IMR-90 (cell line): ENCODE measurements around the gene PSEN2. TPM values are rescaled to one million over a fixed set of nuclear protein-coding genes. Genes with fewer than 3 reads are reported as not detected.

ENCODE experiments used
- ATAC-seq: fragments of 200-7000 bp; cut with Tn5 transposase; 2 replicates; pipeline ENCODE4 v1.9.1; 2020; ENCODE audit warnings: low read depth, mild to moderate bottlenecking, moderate library complexity
- BruUV-seq: library from RNA; stranded (reverse); fragments of 400-500 nt; replicated peaks from 2 replicates; lab custom pipeline; 2021; lab: Mats Ljungman, UMichigan
- CTCF ChIA-PET: fragments of 300-600 bp; formaldehyde crosslinking; extraction: SDS; loops from one replicate; lab custom pipeline; 2021; ENCODE audit warnings: antibody characterized with exemption; lab: Yijun Ruan, JAX
- POLR2A ChIA-PET: fragments of 300-600 bp; sonication (Branson Sonifier 250); formaldehyde crosslinking; loops from one replicate; lab custom pipeline; 2022; ENCODE audit warnings: antibody characterized with exemption; ENCODE audit not compliant: unreplicated experiment; lab: Charles Lee
- DNase-seq: peaks from one replicate; pipeline ENCODE4 v3.0.0; 2013
- H2AFZ ChIP-seq: replicated peaks from 2 replicates; pipeline ENCODE3; 2013; ENCODE audit warnings: low read length, mild to moderate bottlenecking; ENCODE audit not compliant: poor library complexity
- H2AK5ac ChIP-seq: 2 replicates; pipeline ENCODE4 v1.6.1; 2013; ENCODE audit warnings: low read depth, low read length, inconsistent platforms
- H2AK9ac ChIP-seq: replicated peaks from 2 replicates; pipeline ENCODE3; 2013; ENCODE audit warnings: mild to moderate bottlenecking, low read depth, low read length, moderate library complexity; ENCODE audit not compliant: poor library complexity
- H2BK120ac ChIP-seq: 2 replicates; pipeline ENCODE4 v1.6.1; 2013; ENCODE audit warnings: low read depth, low read length, inconsistent platforms
- H2BK15ac ChIP-seq: 3 replicates; pipeline ENCODE4 v1.6.1; 2013; ENCODE audit warnings: low read depth, low read length, inconsistent platforms
- H2BK20ac ChIP-seq: 2 replicates; pipeline ENCODE4 v1.6.1; 2013; ENCODE audit warnings: low read depth, mild to moderate bottlenecking, inconsistent platforms, low read length, moderate library complexity
- H2BK5ac ChIP-seq: 2 replicates; pipeline ENCODE4 v1.6.1; 2013; ENCODE audit warnings: mild to moderate bottlenecking, low read depth, low read length, inconsistent platforms; ENCODE audit not compliant: poor library complexity, severe bottlenecking
- H3K14ac ChIP-seq: replicated peaks from 2 replicates; pipeline ENCODE4 v1.6.1; 2013; ENCODE audit warnings: low read depth, low read length, inconsistent platforms
- H3K18ac ChIP-seq: 2 replicates; pipeline ENCODE4 v1.6.1; 2013; ENCODE audit warnings: low read depth, low read length, control low read depth
- H3K23ac ChIP-seq: 2 replicates; pipeline ENCODE4 v1.6.1; 2013; ENCODE audit warnings: low read depth, low read length, inconsistent platforms
- H3K27ac ChIP-seq: 2 replicates; pipeline ENCODE4 v1.5.1; 2013; ENCODE audit warnings: mild to moderate bottlenecking, control low read depth, low read length; ENCODE audit not compliant: insufficient read depth
- H3K27me3 ChIP-seq: 2 replicates; pipeline ENCODE4 v1.6.1; 2013; ENCODE audit warnings: low read length; ENCODE audit not compliant: control insufficient read depth, insufficient read depth
- H3K36me3 ChIP-seq: 2 replicates; pipeline ENCODE4 v1.6.1; 2013; ENCODE audit warnings: low read length, mixed read lengths; ENCODE audit not compliant: control insufficient read depth, insufficient read depth
- H3K4ac ChIP-seq: 2 replicates; pipeline ENCODE4 v1.6.1; 2013; ENCODE audit warnings: low read depth, low read length, inconsistent platforms
- H3K4me1 ChIP-seq: 2 replicates; pipeline ENCODE4 v1.6.1; 2013; ENCODE audit warnings: low read length, mixed read lengths; ENCODE audit not compliant: control insufficient read depth, insufficient read depth
- H3K4me2 ChIP-seq: 2 replicates; pipeline ENCODE4 v1.6.1; 2013; ENCODE audit warnings: low read depth, mild to moderate bottlenecking, control low read depth, low read length, moderate library complexity
- H3K4me3 ChIP-seq: 2 replicates; pipeline ENCODE4 v1.5.1; 2013; ENCODE audit warnings: low read depth, mild to moderate bottlenecking, control low read depth, low read length, moderate library complexity; ENCODE audit not compliant: insufficient read depth
- H3K56ac ChIP-seq: 2 replicates; pipeline ENCODE4 v1.6.1; 2013; ENCODE audit warnings: low read length, inconsistent platforms; ENCODE audit not compliant: insufficient read depth; ENCODE audit errors: extremely low read depth
- H3K79me1 ChIP-seq, 2 experiments: 2 replicates each; pipeline ENCODE4 v1.6.1; 2013; ENCODE audit warnings: low read length in 2 of 2, inconsistent platforms in 1 of 2, low read depth in 1 of 2
- H3K9ac ChIP-seq: 2 replicates; pipeline ENCODE4 v1.6.1; 2013; ENCODE audit warnings: low read depth, low read length, control low read depth
- H3K9me1 ChIP-seq: 2 replicates; pipeline ENCODE4 v1.6.1; 2013; ENCODE audit warnings: low read length, inconsistent platforms; ENCODE audit not compliant: insufficient read depth
- H3K9me3 ChIP-seq: 2 replicates; pipeline ENCODE4 v1.6.1; 2013; ENCODE audit warnings: low read length; ENCODE audit not compliant: control insufficient read depth, insufficient read depth
- H4K20me1 ChIP-seq: 2 replicates; pipeline ENCODE4 v1.6.1; 2013; ENCODE audit warnings: low read length, inconsistent platforms; ENCODE audit not compliant: insufficient read depth
- H4K5ac ChIP-seq: 2 replicates; pipeline ENCODE4 v1.6.1; 2013; ENCODE audit warnings: mild to moderate bottlenecking, low read depth, low read length, control low read depth
- H4K8ac ChIP-seq, 2 experiments: 2 replicates each; pipeline ENCODE4 v1.6.1; 2013; ENCODE audit warnings: low read depth in 2 of 2, low read length in 2 of 2, control low read depth in 1 of 2, inconsistent platforms in 1 of 2
- H4K91ac ChIP-seq: 2 replicates; pipeline ENCODE4 v1.6.1; 2013; ENCODE audit warnings: low read depth, low read length, inconsistent platforms; ENCODE audit not compliant: insufficient read depth
- BHLHE40 ChIP-seq: fragments of 150-350 bp; IDR thresholded peaks from 2 replicates; pipeline ENCODE4 v1.6.1; 2016; ENCODE audit warnings: mild to moderate bottlenecking, low read depth, low read length
- CHD1 ChIP-seq: IDR thresholded peaks from 2 replicates; pipeline ENCODE4 v1.6.1; 2012; ENCODE audit warnings: low read depth, low read length, improper control_type of control experiment
- ELK1 ChIP-seq: fragments of 150-350 bp; IDR thresholded peaks from 2 replicates; pipeline ENCODE4 v1.6.1; 2016; ENCODE audit warnings: low read depth, mild to moderate bottlenecking, low read length, moderate library complexity, borderline replicate concordance
- MAFK ChIP-seq: IDR thresholded peaks from 2 replicates; pipeline ENCODE4 v1.6.1; 2012; ENCODE audit warnings: low read depth, low read length, improper control_type of control experiment
- MXI1 ChIP-seq: IDR thresholded peaks from 2 replicates; pipeline ENCODE4 v1.6.1; 2012; ENCODE audit warnings: low read depth, mild to moderate bottlenecking, low read length, moderate library complexity, borderline replicate concordance
- NFE2L2 ChIP-seq: fragments of 150-350 bp; IDR thresholded peaks from 2 replicates; pipeline ENCODE4 v1.6.1; 2016; ENCODE audit warnings: low read depth, mild to moderate bottlenecking, low read length
- RCOR1 ChIP-seq: IDR thresholded peaks from 2 replicates; pipeline ENCODE4 v1.6.1; 2012; ENCODE audit warnings: mild to moderate bottlenecking, low read length, improper control_type of control experiment; ENCODE audit not compliant: insufficient replicate concordance
- RFX5 ChIP-seq: IDR thresholded peaks from 2 replicates; pipeline ENCODE4 v1.8.0; 2012; ENCODE audit warnings: low read depth, mild to moderate bottlenecking, low read length, moderate library complexity
- WGBS, 2 experiments: methylation state at CpG; one replicate each; pipeline versions ENCODE4 v1.1.5 to v1.1.7; 2013; ENCODE audit warnings: missing lambda C conversion rate in 2 of 2; ENCODE audit not compliant: insufficient read length in 1 of 2; ENCODE audit errors: extremely low coverage in 2 of 2; 5-methylcytosine and 5-hydroxymethylcytosine counted together
- dilution Hi-C: fragments of 300-500 bp; cut with HindIII; formaldehyde crosslinking; loops from one replicate; pipeline ENCODE4 v1.14.3; 2018; ENCODE audit warnings: low sequenced_read_pairs; ENCODE audit not compliant: unreplicated experiment
- in situ Hi-C: fragments of 300-500 bp; cut with MboI; formaldehyde crosslinking; loops from 3 replicates; pipeline ENCODE4 v1.14.3; 2019; ENCODE audit warnings: low sequenced_read_pairs, inconsistent platforms, mixed read lengths
- intact Hi-C: fragments of 100-400 bp; cut with micrococcal nuclease; formaldehyde crosslinking; loops from 2 replicates; pipeline ENCODE4 v1.10.0; 2022
- polyA plus RNA-seq, 3 experiments: library from polyadenylated mRNA; depleted of rRNA; stranded (reverse); fragments of >200 nt; gene quantifications; 2 replicates each; pipeline ENCODE4 v1.2.3, GENCODE V29; 2012; ENCODE audit warnings: low replicate concordance in 1 of 3
- total RNA-seq: library from RNA; depleted of rRNA; stranded (reverse); fragments of >200 nt; gene quantifications from 2 replicates; pipeline ENCODE4 v1.2.3, GENCODE V29; 2012
- TF ChIP-seq, protein P1 (sequence below): conservative IDR thresholded peaks from 2 replicates; pipeline ENCODE4 v1.5.1; 2012; ENCODE audit warnings: mild to moderate bottlenecking, low read depth, low read length, improper control_type of control experiment

PSEN2 gene
- total and polyA plus RNA-seq, 2 of the 4 experiments (the other 2 are of a cell fraction), result 15.0 to 24.4 TPM

DNA sequence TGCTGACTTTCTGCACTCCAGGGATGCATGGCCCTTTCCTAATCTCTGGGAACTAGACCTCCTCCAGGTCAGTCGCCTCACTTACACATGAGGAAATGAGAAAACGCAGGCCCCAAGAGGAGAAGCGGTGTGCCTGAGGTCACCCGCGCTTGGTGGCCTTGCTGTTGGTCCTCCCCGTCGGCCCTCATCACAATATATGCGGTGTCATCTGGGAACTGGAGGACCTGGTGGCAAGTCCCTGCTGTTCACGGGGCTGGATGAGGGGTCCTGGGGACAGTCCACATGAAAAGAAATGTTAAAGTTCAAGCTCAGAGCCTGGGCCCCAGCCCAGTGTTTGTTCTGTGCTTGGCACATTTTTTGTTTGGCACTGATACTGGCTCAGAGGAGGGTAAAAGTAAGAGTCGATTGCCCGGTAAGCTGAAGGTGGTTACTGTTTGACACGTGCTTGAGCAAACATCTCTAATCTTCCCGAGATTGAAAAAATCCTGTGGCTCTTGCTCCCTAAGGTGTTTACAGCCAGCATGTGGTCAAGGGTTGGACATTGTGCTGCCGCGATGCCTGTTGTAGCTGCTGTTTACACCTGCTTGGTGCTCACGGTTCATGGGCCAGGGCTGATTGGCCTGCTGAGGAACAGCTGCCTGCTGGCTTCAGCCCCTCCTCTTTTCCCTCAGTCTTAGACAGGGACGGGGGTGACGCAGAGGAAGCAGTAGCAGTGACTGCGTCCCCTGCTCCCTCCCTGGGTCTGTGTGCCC lies 74.9 kb downstream of the PSEN2 start:
- intact Hi-C loops, result no loop called here
- Histone ChIP-seq H3K56ac (no peak overlapping the region), H4K20me1 (no peaks in the 10 kb centered on the region), H3K23ac (no peak overlapping the region), H3K9me3 (no peaks in the 10 kb centered on the region), H3K27ac (no peak overlapping the region), H3K4me3 (no peak overlapping the region), H3K79me1 (no peaks in the 10 kb centered on the region; a peak in 1 of 4 replicates), H3K14ac (no peak overlapping the region), H3K36me3 (no peaks in the 10 kb centered on the region), H2AFZ (peak overlapping the region; percentile 46), H3K9ac (no peak overlapping the region), H2AK9ac (no peak overlapping the region), H2BK5ac (no peak overlapping the region), H2BK15ac (no peak overlapping the region), H2BK20ac (no peak overlapping the region), H2AK5ac (no peak overlapping the region), H4K8ac (no peak overlapping the region), H3K9me1 (no peaks in the 10 kb centered on the region; the same call in 1 of the 2 replicates), H2BK120ac (no peak overlapping the region), H3K18ac (no peak overlapping the region), H3K4ac (no peak overlapping the region), H4K91ac (no peak overlapping the region), H4K5ac (no peak overlapping the region), H3K4me2 (no peak overlapping the region), H3K4me1 (peaks cover 3% of the 10 kb centered on the region; the same call in 1 of the 2 replicates), H3K27me3 (no peaks in the 10 kb centered on the region)
- BruUV-seq, result no TSS peak
- DNase-seq, result no peak
- TF ChIP-seq RCOR1, result no peak
- no peak for TF ChIP-seq MXI1
- no peak for TF ChIP-seq NFE2L2
- no peak for TF ChIP-seq BHLHE40
- TF ChIP-seq, protein P1, sequence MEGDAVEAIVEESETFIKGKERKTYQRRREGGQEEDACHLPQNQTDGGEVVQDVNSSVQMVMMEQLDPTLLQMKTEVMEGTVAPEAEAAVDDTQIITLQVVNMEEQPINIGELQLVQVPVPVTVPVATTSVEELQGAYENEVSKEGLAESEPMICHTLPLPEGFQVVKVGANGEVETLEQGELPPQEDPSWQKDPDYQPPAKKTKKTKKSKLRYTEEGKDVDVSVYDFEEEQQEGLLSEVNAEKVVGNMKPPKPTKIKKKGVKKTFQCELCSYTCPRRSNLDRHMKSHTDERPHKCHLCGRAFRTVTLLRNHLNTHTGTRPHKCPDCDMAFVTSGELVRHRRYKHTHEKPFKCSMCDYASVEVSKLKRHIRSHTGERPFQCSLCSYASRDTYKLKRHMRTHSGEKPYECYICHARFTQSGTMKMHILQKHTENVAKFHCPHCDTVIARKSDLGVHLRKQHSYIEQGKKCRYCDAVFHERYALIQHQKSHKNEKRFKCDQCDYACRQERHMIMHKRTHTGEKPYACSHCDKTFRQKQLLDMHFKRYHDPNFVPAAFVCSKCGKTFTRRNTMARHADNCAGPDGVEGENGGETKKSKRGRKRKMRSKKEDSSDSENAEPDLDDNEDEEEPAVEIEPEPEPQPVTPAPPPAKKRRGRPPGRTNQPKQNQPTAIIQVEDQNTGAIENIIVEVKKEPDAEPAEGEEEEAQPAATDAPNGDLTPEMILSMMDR, result no peak
- TF ChIP-seq CHD1, result no peak
- TF ChIP-seq RFX5, result no peak
- TF ChIP-seq ELK1, result no peak
- TF ChIP-seq MAFK, result no peak
- no peak; the same call in 1 of the 2 replicates for ATAC-seq
- ChIA-PET CTCF (no interaction called here), POLR2A (no interaction called here)
- dilution Hi-C loops, result no loop called here
- WGBS, 2 experiments, result 59% methylated on average over 10 of the region's 19 CpGs; no CpG with 5 or more reads in 1 of the 2 experiments
- in situ Hi-C loops, result no loop called here
